NCI-H774 (cell line): ENCODE measurements around the gene TAF1C.
"Not testable (repeated sequence)": the region's sequence is repeated elsewhere in the genome, so short reads cannot be mapped to it uniquely, and the experiment has no call there.

Source experiments
- DNase-seq: peaks from one replicate; lab custom pipeline; 2025; lab: John Stamatoyannopoulos, UW

The TAF1C gene

DNA sequence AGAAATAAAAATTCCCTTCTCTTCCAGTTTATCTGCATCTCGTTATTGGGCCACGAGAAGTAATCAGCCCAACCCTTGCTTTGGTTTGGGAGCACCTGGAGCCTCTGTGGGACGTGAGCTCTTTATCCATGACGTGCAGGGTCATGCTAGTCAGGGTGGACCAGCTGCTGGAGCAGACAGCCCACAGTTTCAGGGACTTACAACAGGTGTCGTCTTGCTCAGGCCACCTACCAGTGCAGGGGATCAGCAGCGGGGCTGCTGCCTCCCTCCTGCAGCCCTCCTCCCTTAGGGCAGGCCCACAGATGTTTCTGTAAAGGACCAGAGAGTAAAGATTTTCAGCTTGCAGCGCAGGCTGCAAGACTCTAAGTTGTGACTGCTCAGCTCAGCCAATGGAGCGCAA lies 21.0 kb upstream of the TAF1C start:
- no peak for DNase-seq

DNA sequence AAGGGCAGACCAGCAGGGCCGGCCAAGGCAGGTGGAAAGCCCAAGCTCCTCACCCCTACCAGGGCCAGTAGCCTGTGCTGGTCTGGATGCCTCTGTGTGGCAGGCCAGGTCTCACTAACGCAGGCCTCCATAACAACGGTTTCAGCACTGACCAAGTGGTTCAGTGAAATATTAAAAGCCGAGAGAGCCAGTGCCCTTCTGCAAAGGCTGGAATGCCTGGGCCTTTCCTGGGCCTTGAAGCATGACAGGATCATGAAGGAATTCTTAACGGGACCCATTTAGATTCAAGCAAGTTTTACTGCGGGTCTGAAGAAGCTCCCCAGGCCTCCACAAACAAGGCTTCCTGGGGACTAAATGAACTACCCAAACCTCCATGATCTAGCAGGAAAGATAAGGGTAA lies 20.4 kb upstream of the TAF1C start:
- no peak for DNase-seq

DNA sequence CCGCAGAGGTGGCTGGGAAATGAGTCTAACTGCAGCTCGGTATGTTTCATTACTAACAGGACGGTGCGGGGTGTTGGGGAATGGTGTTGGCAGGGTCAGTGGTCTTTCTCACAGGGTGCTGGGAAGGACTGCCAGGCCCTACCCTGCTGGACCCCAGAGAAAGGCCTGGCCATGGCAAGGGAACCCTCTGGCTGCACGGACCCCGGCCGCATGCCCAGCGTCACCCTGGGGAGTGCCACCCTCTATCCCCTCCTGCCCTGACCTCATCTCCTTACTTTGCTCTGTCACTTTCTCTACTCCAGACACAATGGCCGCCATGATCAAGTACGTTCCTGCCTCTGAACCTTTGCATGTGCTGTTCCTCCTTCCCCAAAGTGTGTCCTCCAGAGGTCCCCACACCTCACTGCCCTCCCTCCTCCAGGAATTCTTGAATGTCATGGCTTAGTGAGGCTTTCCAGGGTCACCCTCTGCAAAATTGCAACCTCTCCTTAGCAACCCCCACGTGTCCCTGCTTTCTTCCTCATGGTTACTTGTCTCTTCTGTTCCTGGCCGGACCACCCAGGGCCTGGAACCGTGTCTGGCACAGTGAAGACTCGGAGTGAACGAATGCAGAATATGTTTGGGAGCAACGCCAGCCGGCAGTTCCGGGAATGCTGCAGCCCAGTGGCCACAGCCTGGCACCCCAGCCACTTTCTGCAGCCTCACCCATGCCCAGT lies 19.3 kb upstream of the TAF1C start:
- DNase-seq: no peak

DNA sequence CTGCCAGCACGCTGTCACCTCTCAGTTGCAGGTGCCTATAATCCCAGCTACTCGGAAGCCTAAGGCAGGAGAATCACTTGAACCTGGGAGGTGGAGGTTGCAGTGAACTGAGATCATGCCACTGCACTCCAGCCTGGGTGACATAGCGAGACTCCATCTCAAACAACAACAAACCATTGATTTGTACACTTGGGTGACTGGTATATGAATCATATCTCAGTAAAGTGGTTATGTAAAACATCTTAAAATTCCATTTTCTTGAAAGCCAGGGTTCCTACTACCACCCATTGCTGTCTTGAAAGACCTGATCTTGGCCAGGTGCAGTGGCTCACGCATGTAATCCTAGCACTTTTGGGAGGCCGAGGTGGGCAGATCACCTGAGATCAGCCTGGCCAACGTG lies 18.3 kb upstream of the TAF1C start:
- not testable (repeated sequence) for DNase-seq

GRCh38 chr16:84204551-84204950 lies 17.7 kb upstream of the TAF1C start:
- not testable (repeated sequence) for DNase-seq

GRCh38 chr16:84199861-84200260 lies 13.0 kb upstream of the TAF1C start:
- no peak for DNase-seq

GRCh38 chr16:84199097-84199496 lies 12.2 kb upstream of the TAF1C start:
- DNase-seq: no peak

DNA sequence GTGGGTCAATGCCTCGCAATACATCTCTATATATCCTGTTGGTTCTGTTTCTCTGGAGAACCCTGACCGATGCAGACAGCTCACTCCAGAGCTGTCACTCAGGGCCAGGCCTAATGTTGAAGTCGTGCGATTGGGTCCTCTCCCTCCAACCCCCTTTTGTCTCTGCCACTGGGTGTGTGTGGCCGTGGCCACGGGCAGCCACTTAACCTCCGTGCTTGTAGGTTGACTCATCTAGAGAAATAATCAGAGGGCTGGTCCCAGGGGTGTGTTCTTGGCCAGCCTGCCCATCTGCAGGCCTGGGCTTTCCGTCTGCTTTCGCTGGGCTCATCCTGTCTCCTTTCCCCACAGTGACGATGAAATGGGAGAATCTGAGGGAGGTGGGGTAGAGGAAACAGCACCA lies 11.5 kb upstream of the TAF1C start:
- no peak for DNase-seq

- DNase-seq: no peak
Measured at GRCh38 chr16:84197466-84198128, 10.7 kb upstream of the TAF1C start.

DNA sequence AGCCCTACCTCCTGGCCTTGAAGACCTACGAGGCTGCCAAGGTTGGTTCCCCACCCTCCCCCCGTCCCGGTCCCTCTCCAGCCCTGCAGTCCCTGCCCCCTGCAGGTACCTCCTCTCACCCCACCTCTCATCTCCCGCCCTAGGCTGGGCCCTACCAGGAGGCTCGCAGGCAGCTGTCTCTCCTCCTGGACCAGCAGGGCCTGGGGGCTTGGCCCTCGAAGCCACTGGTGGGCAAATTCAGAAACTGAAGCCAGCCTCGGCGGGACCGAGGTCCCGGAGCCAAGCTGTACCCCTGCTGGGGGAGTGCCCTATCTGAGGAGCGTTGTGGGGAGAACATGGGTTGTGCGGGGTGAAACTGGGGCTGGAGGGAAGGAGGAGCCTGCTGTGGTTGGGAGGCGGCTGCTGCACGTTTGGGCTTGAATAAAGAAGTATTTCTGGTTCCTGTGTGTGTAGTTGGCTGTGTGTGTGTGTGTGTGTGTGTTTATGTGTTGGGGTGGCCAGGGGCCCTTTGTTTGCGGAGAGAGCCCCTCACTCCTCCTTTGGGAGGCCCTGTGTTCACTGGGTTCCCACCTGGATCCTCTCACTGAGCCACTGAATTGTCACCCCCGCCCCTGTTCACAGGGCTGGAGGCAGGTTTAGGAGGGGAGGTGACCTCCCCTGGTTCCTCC lies 10.0 kb upstream of the TAF1C start:
- DNase-seq: no peak

DNA sequence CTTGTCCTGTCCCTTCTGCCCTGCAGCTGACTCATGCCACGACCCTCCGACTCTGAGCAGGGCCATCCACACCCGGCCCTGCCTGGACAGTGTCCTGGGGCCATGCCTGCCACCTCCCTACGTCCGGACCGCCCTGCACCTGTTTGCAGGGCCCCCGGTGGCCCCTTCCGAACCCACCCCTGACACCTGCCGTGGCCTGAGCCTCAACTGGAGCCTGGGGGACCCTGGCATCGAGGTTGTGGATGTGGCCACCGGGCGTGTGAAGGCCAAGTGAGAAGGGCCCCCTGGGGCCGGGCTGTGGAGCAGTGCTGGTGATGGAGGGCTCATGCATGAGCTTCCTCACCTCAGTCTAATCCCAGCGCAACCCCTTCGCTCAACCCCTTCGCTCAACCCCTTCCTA lies 9.2 kb upstream of the TAF1C start:
- DNase-seq: no peak

DNA sequence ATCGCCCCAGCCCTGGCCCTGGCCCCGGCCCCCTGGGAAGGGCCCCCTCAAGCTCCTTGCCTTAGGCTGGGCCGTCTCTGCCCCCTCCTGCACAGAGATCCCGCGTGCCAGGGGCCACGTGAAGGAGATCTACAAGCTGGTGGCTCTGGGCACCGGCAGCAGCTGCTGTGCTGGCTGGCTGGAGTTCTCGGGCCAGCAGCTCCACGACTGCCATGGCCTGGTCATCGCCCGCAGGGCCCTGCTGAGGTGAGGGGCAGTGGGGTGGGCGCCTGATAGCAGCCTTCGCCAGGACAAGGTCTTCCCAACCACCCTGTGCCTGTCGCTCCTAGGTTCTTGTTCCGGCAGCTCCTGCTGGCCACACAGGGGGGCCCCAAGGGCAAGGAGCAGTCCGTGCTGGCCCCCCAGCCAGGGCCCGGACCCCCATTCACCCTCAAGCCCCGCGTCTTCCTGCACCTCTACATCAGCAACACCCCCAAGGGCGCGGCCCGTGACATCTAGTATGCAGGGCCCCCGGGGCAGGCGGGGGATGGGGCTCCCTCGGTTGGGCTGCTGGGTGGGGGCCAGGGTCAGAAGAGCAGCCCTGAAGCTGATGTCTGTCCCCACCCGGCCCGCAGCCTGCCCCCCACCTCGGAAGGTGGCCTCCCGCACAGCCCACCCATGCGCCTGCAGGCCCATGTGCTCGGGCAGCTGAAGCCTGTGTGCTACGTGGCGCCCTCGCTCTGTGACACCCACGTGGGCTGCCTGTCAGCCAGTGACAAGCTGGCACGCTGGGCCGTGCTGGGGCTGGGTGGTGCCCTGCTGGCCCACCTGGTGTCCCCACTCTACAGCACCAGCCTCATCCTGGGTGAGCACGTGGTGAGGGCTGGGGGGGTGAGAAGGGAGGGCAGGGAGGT lies 8.6 kb upstream of the TAF1C start:
- DNase-seq: no peak

GRCh38 chr16:84194470-84195200 lies 7.8 kb upstream of the TAF1C start:
- DNase-seq: no peak

DNA sequence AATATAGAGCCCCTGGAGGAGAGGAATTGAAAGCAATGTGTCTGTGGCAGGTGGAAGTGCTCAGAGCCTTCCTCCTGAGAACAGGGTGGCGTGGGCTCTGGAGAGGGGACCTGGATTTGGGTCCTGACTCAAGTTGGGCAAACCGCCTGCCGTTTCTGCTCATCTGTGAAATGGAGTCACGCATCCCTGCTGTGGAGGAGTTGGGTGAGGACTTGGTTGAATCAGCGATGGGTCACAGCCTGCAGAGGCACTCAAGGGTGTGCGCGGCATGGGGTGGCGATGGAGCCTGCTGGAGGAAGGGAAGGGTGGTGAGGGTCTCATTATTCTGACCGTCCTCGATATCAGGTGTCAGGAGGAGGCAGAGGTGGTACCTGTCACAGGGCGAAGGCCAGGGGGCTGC lies 7.2 kb upstream of the TAF1C start:
- DNase-seq: no peak

DNA sequence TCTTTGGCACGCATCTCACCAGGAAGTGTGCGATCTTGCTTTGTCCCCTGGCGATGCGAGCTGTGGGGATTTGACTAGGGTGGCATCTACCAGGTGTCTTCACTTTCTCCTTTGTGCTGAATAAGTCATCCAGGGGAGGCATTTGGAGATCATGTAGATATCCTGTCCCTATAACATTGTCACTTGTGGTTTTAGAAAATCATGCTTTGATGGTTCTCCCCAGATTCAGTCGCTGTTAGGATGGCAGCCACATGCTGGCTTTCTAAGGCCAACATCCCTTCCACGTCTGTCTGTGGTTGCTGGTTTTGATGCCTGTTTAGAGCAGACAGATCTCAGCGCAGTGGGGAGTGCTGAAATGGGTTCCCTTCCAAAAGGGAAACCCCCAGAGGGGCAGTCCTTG lies 6.6 kb upstream of the TAF1C start:
- DNase-seq: no peak

- no peak for DNase-seq
Measured at GRCh38 chr16:84191466-84191865, 4.6 kb upstream of the TAF1C start.

DNA sequence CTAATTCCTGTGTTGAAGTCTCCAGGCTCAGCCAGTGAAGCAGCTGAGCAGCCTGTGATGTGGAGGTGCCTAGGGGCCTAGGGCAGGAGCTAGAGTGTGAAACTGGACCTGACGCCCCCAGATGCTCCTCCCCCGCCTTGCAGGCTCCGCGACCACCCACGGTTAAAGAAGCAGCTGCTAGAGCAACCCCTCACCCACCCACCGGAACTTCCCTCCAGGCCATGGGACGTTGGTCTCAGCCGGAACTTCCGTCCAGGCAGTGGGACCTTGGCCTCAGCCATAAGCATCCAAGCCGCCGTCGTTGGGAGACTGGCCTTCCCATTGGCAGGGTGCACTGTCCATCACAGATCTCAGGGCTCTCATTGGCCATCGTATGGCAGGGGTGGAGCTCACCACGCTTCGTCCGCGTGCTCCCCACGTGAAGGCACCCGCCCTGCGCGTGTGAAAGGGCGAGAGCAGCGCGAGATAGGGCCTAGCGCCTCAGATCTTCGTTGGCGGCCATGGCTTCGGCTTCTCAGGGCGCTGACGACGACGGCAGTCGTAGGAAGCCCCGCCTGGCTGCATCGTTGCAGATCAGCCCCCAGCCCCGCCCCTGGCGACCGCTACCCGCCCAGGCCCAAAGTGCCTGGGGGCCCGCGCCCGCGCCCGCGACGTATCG lies 4.0 kb upstream of the TAF1C start, which contains the start of gene ADAD2:
TSS of gene ADAD2 (plus strand) at position 427 of the 658 bp plus-strand sequence. CDS start at position 501, 74 bp downstream.
- DNase-seq: no peak

DNA sequence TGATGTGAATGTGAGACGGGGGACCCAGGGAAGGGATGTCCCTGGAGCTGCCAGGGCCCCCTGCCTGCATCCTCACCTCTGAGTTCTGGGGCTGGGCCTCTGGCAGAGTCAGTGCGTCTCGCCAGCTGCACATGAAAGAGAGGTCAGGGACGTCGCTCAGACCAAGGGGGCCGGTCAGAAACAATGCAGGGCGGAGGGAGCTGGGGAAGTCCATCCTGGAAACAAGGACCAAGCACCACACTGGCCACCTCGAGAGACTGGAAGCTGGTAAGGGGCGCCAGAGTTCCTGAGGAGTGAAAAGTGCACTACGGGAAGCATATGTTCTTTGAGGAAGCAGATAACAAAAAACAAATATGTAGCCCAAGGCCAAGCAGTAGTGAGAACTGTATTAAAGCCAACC lies 2.1 kb downstream of the TAF1C start:
- no peak for DNase-seq

GRCh38 chr16:84183911-84184591 lies 2.8 kb downstream of the TAF1C start:
- DNase-seq: no peak

GRCh38 chr16:84183572-84183875 lies 3.3 kb downstream of the TAF1C start:
- no peak for DNase-seq
